GM21825 (cell line): ENCODE measurements around the gene NPHP3.

ENCODE experiments used
- ATAC-seq: cut with Tn5 transposase; IDR thresholded peaks from one replicate; pipeline ENCODE4 v1.9.1; 2021; ENCODE audit warnings: mild to moderate bottlenecking, moderate library complexity; ENCODE audit not compliant: unreplicated experiment

NPHP3 gene

GRCh38 chr3:132694991-132695390 is 27.2 kb downstream of the NPHP3 start:
- no peak for ATAC-seq

DNA sequence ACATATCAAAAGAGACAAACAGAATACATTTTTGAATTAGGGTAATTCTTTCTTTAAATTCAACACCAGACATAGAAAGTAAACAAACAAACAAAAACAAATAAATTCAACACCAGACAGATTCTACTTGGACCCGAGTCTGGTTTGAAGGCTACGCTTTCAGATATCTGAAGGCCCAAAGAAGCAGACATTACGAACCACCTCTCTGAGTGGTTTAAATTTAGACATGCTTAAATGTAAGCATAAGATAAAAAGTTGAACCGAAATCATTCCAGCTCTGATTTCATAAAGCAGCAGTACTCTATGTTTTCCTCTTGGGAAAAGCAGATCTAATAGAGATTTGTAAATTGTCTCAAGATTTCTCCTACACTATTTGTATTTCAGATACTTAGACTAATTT is 32.2 kb downstream of the NPHP3 start:
- no peak for ATAC-seq

DNA sequence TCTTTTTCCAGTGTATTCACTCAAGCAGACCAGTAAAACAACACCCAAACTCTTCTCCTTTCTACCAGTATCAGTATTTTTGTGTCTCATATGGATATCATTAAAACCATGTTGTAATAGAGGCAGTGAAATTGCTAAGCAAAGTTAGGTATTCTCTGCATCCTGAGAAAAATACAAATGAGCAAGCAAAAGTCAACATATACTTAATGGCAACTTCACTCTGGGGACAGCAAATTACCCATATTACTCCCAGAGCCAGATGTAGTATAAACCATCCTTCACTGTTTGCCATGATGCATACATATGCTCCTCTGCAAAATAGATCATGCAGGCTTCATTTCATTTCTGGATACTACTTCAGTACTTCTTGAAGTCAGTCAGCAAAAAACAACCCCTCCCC is 40.0 kb downstream of the NPHP3 start:
- no peak for ATAC-seq

GRCh38 chr3:132681421-132681820 is 40.8 kb downstream of the NPHP3 start:
- ATAC-seq: no peak

- ATAC-seq: no peak
Measured at GRCh38 chr3:132679911-132680310, 42.3 kb downstream of the NPHP3 start.

DNA sequence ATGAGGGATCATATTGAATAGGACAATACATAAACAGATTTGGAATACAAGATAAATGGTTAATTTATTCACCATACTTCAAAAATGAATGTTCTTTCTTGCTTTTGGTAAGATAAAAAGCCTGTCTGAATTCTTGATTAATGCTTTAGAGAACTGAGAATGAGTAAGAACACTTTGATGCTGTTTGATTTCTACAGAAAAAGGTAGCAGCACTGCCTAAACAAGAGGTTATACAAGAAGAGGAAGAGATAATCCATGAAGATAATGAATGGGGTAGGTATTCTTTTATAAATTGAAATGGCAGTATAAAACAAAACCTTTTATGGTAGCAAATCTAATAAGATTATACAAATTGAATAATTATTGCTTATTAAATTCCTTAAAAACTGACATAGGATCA is 46.8 kb downstream of the NPHP3 start:
- no peak for ATAC-seq

GRCh38 chr3:132669256-132669777 is 52.9 kb downstream of the NPHP3 start:
- ATAC-seq: no peak

DNA sequence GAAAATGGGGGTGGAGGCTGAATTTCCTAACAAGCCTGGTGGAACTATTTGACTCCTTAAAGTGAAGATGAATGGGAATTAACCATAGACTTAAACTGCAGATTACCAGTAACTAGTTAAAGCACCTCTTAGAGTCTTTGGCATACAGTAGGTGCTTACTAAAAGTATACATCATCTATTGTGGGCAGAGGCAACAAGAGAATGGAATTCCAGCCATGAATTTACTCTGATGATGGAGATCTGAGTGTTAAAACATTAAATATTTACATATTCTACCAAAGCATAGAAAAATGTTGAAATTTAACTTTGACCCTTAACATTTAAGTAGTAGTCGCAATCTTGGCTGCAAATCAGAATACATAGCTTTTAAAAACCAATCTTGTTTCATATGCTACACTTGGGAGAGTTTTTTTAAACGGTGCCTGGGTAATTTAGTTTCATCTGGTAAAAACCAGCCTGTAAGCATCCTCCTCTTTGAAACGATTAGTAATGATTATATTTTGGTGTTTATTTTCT is 56.9 kb downstream of the NPHP3 start:
- ATAC-seq: no peak

- ATAC-seq: no peak
Measured at GRCh38 chr3:132662212-132662611, 60.0 kb downstream of the NPHP3 start.

DNA sequence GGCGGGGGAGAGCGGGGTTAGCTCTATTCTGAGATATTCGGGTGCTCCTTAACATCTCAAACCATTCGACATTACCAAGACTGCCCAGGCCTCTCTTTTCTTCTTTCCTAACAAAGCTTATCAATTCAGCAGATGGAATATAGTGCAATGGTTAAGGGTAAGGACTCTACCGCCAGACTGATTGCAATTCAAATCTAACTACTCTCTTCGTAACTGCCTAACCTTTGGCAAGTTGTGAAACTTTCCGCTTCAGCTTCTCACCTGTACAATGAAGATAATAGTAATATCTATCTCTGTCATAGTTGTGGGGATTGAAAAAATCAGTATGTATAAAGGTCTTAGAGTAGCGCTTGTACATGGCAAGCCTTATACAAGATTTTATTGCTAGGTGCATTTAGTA is 61.1 kb downstream of the NPHP3 start:
- ATAC-seq: no peak

DNA sequence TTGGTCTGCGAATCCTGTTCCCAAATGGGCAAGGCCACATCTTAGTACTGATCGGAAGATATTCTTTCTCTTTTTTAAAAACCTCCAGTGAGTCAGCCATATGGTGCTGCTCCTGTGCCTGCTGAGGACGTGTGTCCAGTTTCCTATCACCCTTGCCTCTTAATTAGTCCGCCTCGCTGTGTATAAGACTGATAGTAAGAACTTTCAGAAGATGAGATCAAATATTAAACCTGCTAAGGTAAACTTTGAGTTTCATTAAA is 61.5 kb downstream of the NPHP3 start:
- ATAC-seq: no peak

DNA sequence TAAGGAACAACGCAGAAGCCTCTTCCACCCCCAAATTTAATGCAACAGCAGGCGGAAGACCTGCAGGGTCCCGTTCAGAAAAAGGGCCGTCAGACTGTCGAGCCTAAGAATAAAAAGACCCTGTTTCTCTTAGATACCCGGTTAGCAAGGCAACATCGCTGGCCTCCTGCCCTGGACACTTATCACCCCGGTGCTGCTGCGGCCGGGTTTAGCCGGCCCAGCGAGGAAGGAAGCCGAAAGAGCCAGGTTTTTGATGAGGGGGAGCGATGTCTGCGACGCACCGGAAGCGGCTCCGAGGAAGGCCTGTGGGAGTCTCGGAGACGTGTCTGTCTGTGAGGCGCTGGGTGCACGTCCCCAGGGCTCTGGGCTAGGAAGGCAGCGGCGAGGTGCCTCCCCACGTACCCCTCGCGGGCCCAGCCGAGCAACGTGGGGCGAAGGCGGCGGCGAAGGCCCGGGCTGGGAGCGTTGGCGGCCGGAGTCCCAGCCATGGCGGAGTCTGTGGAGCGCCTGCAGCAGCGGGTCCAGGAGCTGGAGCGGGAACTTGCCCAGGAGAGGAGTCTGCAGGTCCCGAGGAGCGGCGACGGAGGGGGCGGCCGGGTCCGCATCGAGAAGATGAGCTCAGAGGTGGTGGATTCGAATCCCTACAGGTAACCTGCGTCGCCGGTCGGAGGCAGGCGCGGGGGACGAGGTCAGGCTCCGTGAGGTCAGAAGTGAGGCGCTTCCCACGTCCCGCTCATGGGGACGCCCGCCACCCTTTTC is 62.0 kb downstream of the NPHP3 start, which contains the start of gene UBA5:
TSS of gene UBA5 (plus strand) at position 278 of the 759 bp plus-strand sequence. CDS start at position 487, 209 bp downstream.
- peak; percentile 73 for ATAC-seq

GRCh38 chr3:132659365-132660051 is 62.7 kb downstream of the NPHP3 start, which contains the start of gene ACAD11:
TSS of gene ACAD11 (minus strand) at chr3:132659809. CDS start at chr3:132659751, 58 bp downstream.
- ATAC-seq: peak; percentile 44

- ATAC-seq: no peak
Measured at GRCh38 chr3:132659000-132659364, 63.2 kb downstream of the NPHP3 start.

DNA sequence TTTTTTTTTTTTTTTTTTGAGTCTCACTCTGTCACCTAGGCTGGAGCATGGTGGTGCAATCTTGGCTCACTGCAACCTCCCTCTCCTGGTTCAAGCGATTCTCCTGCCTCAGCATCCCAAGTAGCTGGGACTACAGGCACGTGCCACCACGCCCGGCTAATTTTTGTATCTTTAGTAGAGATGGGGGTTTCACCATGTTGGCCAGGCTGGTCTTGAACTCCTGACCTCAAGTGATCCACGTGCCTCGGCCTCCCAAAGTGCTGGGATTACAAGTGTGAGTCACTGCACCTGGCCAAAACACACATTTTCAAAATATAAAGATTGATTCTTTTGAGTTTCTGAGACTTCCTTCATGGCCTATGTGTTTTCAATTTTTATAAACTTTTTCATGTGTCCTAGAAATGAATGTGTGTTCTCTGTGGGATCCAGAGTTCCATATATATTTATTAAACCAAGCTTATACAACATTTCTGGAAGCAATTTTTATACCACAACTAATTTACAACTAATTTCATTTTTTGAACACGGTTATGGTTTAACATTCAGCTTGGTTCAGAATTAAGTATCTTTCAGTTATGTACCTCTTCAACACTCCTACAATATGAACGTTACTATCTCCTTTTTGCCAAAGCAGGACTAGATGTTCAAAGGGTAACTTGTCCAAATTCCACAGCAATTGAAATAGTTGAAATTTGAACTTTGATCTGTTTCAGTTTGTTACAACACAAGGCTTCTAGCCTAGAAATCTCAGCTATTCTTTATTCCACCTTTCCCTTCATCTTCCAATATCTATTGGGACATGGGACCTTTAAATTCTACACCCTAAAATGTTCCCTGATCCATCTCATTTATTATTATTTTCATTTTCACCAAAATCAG is 64.1 kb downstream of the NPHP3 start:
- ATAC-seq: no peak

DNA sequence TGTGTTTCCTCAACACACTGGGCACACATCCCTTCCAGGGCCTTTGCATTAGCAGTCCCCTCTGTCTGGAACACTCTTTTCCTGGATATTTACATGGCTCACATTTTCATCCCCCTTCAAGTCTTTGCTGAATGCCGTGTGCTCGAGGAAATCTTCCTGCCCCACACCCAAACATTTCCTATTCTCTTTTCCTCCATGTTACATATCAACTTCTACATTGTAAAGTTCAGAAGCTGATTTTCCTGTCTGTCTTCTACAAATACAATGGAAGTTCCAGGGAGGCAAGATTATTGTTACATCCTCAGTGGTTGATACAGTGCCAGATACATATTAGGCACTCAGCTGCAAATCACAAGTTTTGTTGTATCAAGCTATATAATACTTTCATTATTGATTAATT is 66.7 kb downstream of the NPHP3 start:
- no peak for ATAC-seq

GRCh38 chr3:132654721-132655120 is 67.5 kb downstream of the NPHP3 start:
- ATAC-seq: no peak

DNA sequence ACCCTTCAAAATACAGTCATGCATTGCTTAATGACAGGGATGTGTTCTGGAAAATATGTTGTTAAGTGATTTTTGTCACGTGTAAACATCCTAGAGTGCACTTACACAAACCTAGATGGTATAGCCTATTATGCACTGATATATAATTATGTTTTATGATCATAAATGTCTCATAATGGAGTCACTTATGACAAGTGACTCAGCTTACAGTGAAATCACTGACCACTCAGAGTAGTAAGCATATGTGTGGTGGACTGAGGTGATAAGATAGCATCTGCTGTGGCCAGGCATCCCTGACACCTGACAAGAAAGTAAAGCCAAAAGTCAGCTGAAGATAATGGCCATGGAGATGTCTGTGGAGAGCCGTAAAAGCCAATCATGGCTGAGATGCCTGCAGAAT is 68.0 kb downstream of the NPHP3 start:
- ATAC-seq: no peak

- no peak for ATAC-seq
Measured at GRCh38 chr3:132652640-132653270, 69.5 kb downstream of the NPHP3 start.

DNA sequence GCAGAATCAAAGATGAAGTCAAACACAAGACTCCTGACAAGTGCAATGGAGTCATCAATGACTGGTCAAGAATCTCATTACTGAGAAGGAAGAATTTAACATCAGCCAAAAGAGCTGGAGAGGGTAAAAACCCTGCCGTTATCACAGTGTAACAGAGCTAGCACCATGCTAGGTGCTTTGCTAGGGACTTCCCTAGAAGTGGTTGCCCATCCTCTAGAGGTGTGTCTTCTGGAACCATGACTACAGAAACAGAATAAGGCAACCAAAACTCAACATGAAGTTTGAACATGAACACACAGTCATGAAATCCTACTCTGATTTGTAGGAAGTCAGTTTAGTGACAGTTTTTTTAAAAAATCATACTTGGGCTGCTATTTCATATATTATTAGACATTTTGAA is 72.1 kb downstream of the NPHP3 start:
- no peak for ATAC-seq

DNA sequence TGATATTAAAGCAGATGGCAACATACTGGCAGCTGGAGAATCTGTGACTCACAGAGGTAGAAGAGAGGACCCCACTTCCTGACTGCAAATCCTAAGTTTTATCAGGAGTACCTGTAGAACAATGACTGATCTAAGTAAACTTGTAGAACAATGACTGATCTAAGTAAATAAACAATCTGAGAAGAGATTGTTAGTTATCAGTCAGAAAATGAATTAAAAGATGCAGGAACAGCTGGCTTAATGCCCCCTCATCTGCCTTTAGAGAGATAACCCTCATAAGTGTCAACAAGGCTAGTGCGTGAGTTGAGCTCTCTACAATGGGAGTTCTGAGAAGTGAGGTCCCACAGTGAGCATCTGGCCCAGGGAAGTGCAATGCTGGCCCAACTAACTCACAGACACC is 77.2 kb downstream of the NPHP3 start:
- ATAC-seq: no peak
